HepG2 (cell line): ENCODE results near the gene EPB41L5. TPM values are rescaled to one million over a fixed set of nuclear protein-coding genes. Genes with fewer than 3 reads are reported as not detected.

Experiments
- CREB1 ChIP-seq, 2 experiments: fragments of 450-650 bp in 1 of 2; IDR thresholded peaks; 2 replicates each; pipeline ENCODE4 v1.6.1; 2016 to 2017; ENCODE audit warnings: control low read depth in 1 of 2, mild to moderate bottlenecking in 1 of 2, missing compliant biosample characterization in 1 of 2, missing genetic modification characterization in 1 of 2
- ETV6 ChIP-seq: sonication (generic); formaldehyde crosslinking; conservative IDR thresholded peaks from 2 replicates; pipeline ENCODE4 v1.4.0; 2020; ENCODE audit warnings: missing genetic modification reagents
- FOXK1 ChIP-seq: sonication (generic); formaldehyde crosslinking; IDR thresholded peaks from 2 replicates; pipeline ENCODE4 v1.4.0; 2020; ENCODE audit warnings: low read depth, missing genetic modification reagents, borderline replicate concordance
- GFI1 ChIP-seq: sonication (generic); formaldehyde crosslinking; IDR thresholded peaks from 2 replicates; pipeline ENCODE4 v1.5.0; 2020; ENCODE audit warnings: missing genetic modification reagents, mild to moderate bottlenecking, borderline replicate concordance
- HMG20A ChIP-seq: IDR thresholded peaks from 2 replicates; pipeline ENCODE4 v1.6.1; 2016; ENCODE audit warnings: borderline replicate concordance
- HNF4G ChIP-seq, 2 experiments: sonication (generic) in 1 of 2; formaldehyde crosslinking in 1 of 2; IDR thresholded peaks; 2 replicates each; pipeline versions ENCODE4 v1.4.0 to v1.6.1; 2011 to 2020; ENCODE audit warnings: borderline replicate concordance in 2 of 2, low read depth in 2 of 2, mild to moderate bottlenecking in 2 of 2, low read length in 1 of 2, missing genetic modification reagents in 1 of 2, moderate library complexity in 1 of 2
- MEIS2 ChIP-seq: sonication (generic); formaldehyde crosslinking; IDR thresholded peaks from 2 replicates; pipeline ENCODE4 v1.9.0; 2021; ENCODE audit warnings: mild to moderate bottlenecking, missing genetic modification reagents
- MTA3 ChIP-seq: sonication (generic); formaldehyde crosslinking; IDR thresholded peaks from 2 replicates; pipeline ENCODE4 v1.4.0; 2020; ENCODE audit warnings: missing genetic modification reagents
- POGZ ChIP-seq: sonication (generic); formaldehyde crosslinking; IDR thresholded peaks from 2 replicates; pipeline ENCODE4 v1.4.0; 2020; ENCODE audit warnings: mild to moderate bottlenecking, missing genetic modification reagents
- SALL1 ChIP-seq: sonication (generic); formaldehyde crosslinking; IDR thresholded peaks from 2 replicates; pipeline ENCODE4 v1.8.0; 2022; ENCODE audit warnings: mild to moderate bottlenecking, missing genetic modification reagents
- SMC3 ChIP-seq: IDR thresholded peaks from 2 replicates; pipeline ENCODE4 v1.6.1; 2011; ENCODE audit warnings: low read length, improper control_type of control experiment
- ZMYM4 ChIP-seq: sonication (generic); formaldehyde crosslinking; IDR thresholded peaks from 2 replicates; pipeline ENCODE4 v1.8.1; 2023; ENCODE audit warnings: mild to moderate bottlenecking, missing genetic modification reagents
- ZNF253 ChIP-seq: sonication (generic); formaldehyde crosslinking; IDR thresholded peaks from 2 replicates; pipeline ENCODE4 v1.8.0; 2022; ENCODE audit warnings: mild to moderate bottlenecking, missing genetic modification reagents, borderline replicate concordance
- ZNF432 ChIP-seq: sonication (generic); formaldehyde crosslinking; IDR thresholded peaks from 2 replicates; pipeline ENCODE4 v1.5.0; 2020; ENCODE audit warnings: missing genetic modification reagents, mild to moderate bottlenecking, borderline replicate concordance
- ZNF746 ChIP-seq: sonication (generic); formaldehyde crosslinking; IDR thresholded peaks from 2 replicates; pipeline ENCODE4 v1.8.0; 2022; ENCODE audit warnings: mild to moderate bottlenecking, missing genetic modification reagents
- polyA plus RNA-seq, 8 experiments: library from polyadenylated mRNA; depleted of rRNA in 3 of 8; stranded (reverse) in 7 of 8; unstranded in 1 of 8; fragments of >200 nt; fragmentation: Illumina TruSeq in 4 of 8; extraction: Trizol in 4 of 8; gene quantifications; 2 replicates each; pipeline versions ENCODE4 v1.2.1 to v1.2.3, GENCODE V29; 2011 to 2016; ENCODE audit warnings: low read depth in 4 of 8, missing spikeins in 1 of 8, mixed read lengths in 1 of 8; ENCODE audit not compliant: insufficient read depth in 1 of 8
- total RNA-seq, 5 experiments: library from RNA; depleted of rRNA; stranded (reverse); fragments of >200 nt; fragmentation: Illumina TruSeq; extraction: Trizol; gene quantifications; 2 replicates each; pipeline ENCODE4 v1.2.3, GENCODE V29; 2016; ENCODE audit warnings: low read depth in 1 of 5
- TF ChIP-seq, protein P1 (sequence below): sonication (generic); formaldehyde crosslinking; IDR thresholded peaks from 2 replicates; pipeline ENCODE4 v1.4.0; 2020; ENCODE audit warnings: missing genetic modification reagents
- TF ChIP-seq, protein P2 (sequence below): sonication (generic); formaldehyde crosslinking; IDR thresholded peaks from 2 replicates; pipeline ENCODE4 v1.4.0; 2020; ENCODE audit warnings: mild to moderate bottlenecking, missing genetic modification reagents
- TF ChIP-seq, protein P3 (sequence below): sonication (generic); formaldehyde crosslinking; IDR thresholded peaks from 2 replicates; pipeline ENCODE4 v1.5.1; 2020; ENCODE audit warnings: mild to moderate bottlenecking, missing genetic modification reagents
- TF ChIP-seq, protein P4 (sequence below): sonication (generic); formaldehyde crosslinking; IDR thresholded peaks from 2 replicates; pipeline ENCODE4 v1.4.0; 2020; ENCODE audit warnings: missing genetic modification reagents, borderline replicate concordance

Gene EPB41L5
- total and polyA plus RNA-seq, 2 of the 13 experiments (the other 11 are each of a cell fraction or from before 2014, with no cell fraction given) = 40.5 to 47.5 TPM

DNA sequence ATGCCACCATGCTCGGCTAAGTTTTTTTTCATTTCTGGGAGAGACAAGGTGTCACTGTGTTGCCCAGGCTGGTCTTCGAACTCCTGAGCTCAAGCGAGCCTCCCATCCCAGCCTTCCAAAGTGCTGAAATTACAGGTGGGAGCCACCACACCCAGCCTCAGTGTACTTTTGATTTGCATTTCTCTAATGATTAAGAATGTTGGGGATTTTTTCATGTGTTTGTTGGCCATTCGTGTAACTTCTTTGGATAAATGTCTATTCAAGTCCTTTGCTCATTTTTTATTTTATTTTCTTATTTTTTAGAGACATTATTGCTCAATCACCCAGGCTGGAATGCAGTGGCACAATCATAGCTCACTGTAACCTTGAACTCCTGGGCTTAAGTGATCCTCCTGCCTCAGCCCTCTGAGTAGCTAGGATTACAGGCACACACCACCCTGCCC is 137.2 kb downstream of the EPB41L5 start (continued):
- TF ChIP-seq, protein P1, sequence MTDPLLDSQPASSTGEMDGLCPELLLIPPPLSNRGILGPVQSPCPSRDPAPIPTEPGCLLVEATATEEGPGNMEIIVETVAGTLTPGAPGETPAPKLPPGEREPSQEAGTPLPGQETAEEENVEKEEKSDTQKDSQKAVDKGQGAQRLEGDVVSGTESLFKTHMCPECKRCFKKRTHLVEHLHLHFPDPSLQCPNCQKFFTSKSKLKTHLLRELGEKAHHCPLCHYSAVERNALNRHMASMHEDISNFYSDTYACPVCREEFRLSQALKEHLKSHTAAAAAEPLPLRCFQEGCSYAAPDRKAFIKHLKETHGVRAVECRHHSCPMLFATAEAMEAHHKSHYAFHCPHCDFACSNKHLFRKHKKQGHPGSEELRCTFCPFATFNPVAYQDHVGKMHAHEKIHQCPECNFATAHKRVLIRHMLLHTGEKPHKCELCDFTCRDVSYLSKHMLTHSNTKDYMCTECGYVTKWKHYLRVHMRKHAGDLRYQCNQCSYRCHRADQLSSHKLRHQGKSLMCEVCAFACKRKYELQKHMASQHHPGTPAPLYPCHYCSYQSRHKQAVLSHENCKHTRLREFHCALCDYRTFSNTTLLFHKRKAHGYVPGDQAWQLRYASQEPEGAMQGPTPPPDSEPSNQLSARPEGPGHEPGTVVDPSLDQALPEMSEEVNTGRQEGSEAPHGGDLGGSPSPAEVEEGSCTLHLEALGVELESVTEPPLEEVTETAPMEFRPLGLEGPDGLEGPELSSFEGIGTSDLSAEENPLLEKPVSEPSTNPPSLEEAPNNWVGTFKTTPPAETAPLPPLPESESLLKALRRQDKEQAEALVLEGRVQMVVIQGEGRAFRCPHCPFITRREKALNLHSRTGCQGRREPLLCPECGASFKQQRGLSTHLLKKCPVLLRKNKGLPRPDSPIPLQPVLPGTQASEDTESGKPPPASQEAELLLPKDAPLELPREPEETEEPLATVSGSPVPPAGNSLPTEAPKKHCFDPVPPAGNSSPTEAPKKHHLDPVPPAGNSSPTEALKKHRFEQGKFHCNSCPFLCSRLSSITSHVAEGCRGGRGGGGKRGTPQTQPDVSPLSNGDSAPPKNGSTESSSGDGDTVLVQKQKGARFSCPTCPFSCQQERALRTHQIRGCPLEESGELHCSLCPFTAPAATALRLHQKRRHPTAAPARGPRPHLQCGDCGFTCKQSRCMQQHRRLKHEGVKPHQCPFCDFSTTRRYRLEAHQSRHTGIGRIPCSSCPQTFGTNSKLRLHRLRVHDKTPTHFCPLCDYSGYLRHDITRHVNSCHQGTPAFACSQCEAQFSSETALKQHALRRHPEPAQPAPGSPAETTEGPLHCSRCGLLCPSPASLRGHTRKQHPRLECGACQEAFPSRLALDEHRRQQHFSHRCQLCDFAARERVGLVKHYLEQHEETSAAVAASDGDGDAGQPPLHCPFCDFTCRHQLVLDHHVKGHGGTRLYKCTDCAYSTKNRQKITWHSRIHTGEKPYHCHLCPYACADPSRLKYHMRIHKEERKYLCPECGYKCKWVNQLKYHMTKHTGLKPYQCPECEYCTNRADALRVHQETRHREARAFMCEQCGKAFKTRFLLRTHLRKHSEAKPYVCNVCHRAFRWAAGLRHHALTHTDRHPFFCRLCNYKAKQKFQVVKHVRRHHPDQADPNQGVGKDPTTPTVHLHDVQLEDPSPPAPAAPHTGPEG (CRISPR knock-in tag) = peak; percentile 68; the same call in 1 of the 2 replicates
- TF ChIP-seq, protein P2, sequence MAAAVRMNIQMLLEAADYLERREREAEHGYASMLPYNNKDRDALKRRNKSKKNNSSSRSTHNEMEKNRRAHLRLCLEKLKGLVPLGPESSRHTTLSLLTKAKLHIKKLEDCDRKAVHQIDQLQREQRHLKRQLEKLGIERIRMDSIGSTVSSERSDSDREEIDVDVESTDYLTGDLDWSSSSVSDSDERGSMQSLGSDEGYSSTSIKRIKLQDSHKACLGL (CRISPR knock-in tag) = no peak
- TF ChIP-seq ZNF432 (CRISPR knock-in tag) = no peak
- TF ChIP-seq POGZ (CRISPR knock-in tag) = peak; percentile 59; the same call in 1 of the 2 replicates
- TF ChIP-seq ETV6 (CRISPR knock-in tag) = no peak
- TF ChIP-seq ZNF253 (CRISPR knock-in tag) = no peak
- TF ChIP-seq SALL1 (CRISPR knock-in tag) = peak; percentile 29
- TF ChIP-seq HNF4G (IDR thresholded peaks at IDR 0.05; ENCODE audit: borderline replicate concordance, low read depth, low read length) = peak; percentile 47; the same call in 1 of the 2 replicates
- TF ChIP-seq HNF4G (CRISPR knock-in tag; IDR thresholded peaks at IDR 0.05; ENCODE audit: borderline replicate concordance, low read depth) = no peak
- TF ChIP-seq, protein P3, sequence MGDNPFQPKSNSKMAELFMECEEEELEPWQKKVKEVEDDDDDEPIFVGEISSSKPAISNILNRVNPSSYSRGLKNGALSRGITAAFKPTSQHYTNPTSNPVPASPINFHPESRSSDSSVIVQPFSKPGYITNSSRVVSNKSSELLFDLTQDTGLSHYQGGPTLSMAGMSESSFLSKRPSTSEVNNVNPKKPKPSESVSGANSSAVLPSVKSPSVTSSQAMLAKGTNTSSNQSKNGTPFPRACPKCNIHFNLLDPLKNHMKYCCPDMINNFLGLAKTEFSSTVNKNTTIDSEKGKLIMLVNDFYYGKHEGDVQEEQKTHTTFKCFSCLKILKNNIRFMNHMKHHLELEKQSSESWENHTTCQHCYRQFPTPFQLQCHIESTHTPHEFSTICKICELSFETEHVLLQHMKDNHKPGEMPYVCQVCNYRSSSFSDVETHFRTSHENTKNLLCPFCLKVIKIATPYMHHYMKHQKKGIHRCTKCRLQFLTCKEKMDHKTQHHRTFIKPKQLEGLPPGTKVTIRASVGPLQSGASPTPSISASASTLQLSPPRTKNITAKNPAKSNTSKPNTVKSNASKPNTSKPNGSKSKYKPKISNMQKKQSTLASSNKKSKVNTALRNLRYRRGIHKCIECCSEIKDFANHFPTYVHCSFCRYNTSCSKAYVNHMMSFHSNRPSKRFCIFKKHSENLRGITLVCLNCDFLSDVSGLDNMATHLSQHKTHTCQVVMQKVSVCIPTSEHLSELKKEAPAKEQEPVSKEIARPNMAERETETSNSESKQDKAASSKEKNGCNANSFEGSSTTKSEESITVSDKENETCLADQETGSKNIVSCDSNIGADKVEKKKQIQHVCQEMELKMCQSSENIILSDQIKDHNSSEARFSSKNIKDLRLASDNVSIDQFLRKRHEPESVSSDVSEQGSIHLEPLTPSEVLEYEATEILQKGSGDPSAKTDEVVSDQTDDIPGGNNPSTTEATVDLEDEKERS = peak; percentile 74; the same call in 1 of the 2 replicates
- TF ChIP-seq HMG20A (CRISPR knock-in tag) = peak; percentile 53; the same call in 1 of the 2 replicates
- TF ChIP-seq ZMYM4 = peak; percentile 19; the same call in 1 of the 2 replicates
- TF ChIP-seq GFI1 (CRISPR knock-in tag) = peak; percentile 40; the same call in 1 of the 2 replicates
- TF ChIP-seq, protein P4, sequence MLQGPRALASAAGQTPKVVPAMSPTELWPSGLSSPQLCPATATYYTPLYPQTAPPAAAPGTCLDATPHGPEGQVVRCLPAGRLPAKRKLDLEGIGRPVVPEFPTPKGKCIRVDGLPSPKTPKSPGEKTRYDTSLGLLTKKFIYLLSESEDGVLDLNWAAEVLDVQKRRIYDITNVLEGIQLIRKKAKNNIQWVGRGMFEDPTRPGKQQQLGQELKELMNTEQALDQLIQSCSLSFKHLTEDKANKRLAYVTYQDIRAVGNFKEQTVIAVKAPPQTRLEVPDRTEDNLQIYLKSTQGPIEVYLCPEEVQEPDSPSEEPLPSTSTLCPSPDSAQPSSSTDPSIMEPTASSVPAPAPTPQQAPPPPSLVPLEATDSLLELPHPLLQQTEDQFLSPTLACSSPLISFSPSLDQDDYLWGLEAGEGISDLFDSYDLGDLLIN = no peak
- no peak for TF ChIP-seq MTA3 (CRISPR knock-in tag)
- TF ChIP-seq CREB1 (IDR thresholded peaks at IDR 0.05) = no peak
- no peak for TF ChIP-seq CREB1 (CRISPR knock-in tag; IDR thresholded peaks at IDR 0.05)
- 0 out of 2 replicates have a peak, but pooled peaks have one; percentile 30 for TF ChIP-seq MEIS2
- TF ChIP-seq SMC3 = peak; percentile 35; the same call in 1 of the 2 replicates
- no peak for TF ChIP-seq ZNF746 (CRISPR knock-in tag)
- TF ChIP-seq FOXK1 (CRISPR knock-in tag) = peak; percentile 35; the same call in 1 of the 2 replicates
